Neuronal stem cell (in vitro differentiated cells): ENCODE results near the gene IER5L.

Experiments
- DNase-seq: peaks from one replicate; pipeline ENCODE4 v3.0.0-alpha.2; 2013; ENCODE audit warnings: low spot score
- H2AFZ ChIP-seq: one replicate; pipeline ENCODE4 v1.6.1; 2013; ENCODE audit warnings: mild to moderate bottlenecking, low read length, inconsistent platforms
- H2AK5ac ChIP-seq: 2 replicates; pipeline ENCODE4 v1.6.1; 2013; ENCODE audit warnings: low read depth, mild to moderate bottlenecking, inconsistent platforms, low read length, moderate library complexity, mixed read lengths
- H2BK120ac ChIP-seq: 2 replicates; pipeline ENCODE4 v1.6.1; 2013; ENCODE audit warnings: low read depth, mild to moderate bottlenecking, inconsistent platforms, low read length, moderate library complexity, mixed read lengths
- H2BK12ac ChIP-seq: one replicate; pipeline ENCODE4 v1.6.1; 2013; ENCODE audit warnings: low read length, inconsistent platforms
- H2BK15ac ChIP-seq: 2 replicates; pipeline ENCODE4 v1.6.1; 2013; ENCODE audit warnings: mild to moderate bottlenecking, low read length, inconsistent platforms, mixed read lengths
- H2BK5ac ChIP-seq: one replicate; pipeline ENCODE4 v1.6.1; 2013; ENCODE audit warnings: inconsistent platforms, mild to moderate bottlenecking, low read length, moderate library complexity
- H3K14ac ChIP-seq: one replicate; pipeline ENCODE4 v1.6.1; 2013; ENCODE audit warnings: low read length, inconsistent platforms
- H3K18ac ChIP-seq: 2 replicates; pipeline ENCODE4 v1.6.1; 2013; ENCODE audit warnings: low read length, inconsistent platforms
- H3K23ac ChIP-seq: 2 replicates; pipeline ENCODE4 v1.6.1; 2013; ENCODE audit warnings: low read depth, mild to moderate bottlenecking, mixed read lengths, low read length, inconsistent platforms; ENCODE audit not compliant: poor library complexity
- H3K27ac ChIP-seq: replicated peaks from 3 replicates; pipeline ENCODE4 v1.5.1; 2013; ENCODE audit warnings: low read length, inconsistent platforms
- H3K27me3 ChIP-seq, 3 experiments: 2 replicates each; pipeline ENCODE4 v1.6.1; 2013; ENCODE audit warnings: low read length in 3 of 3, mild to moderate bottlenecking in 2 of 3, inconsistent platforms in 1 of 3, low read depth in 1 of 3, mixed read lengths in 1 of 3, moderate library complexity in 1 of 3; ENCODE audit not compliant: control insufficient read depth in 3 of 3, insufficient read depth in 3 of 3
- H3K36me3 ChIP-seq, 2 donors: replicated peaks in 1 of 2; 2 replicates each; pipeline ENCODE4 v1.6.1; 2013; ENCODE audit warnings: low read length in 2 of 2; ENCODE audit not compliant: control insufficient read depth in 2 of 2, insufficient read depth in 2 of 2
- H3K4ac ChIP-seq: 2 replicates; pipeline ENCODE4 v1.6.1; 2013; ENCODE audit warnings: inconsistent platforms, mild to moderate bottlenecking, low read length, moderate library complexity
- H3K4me1 ChIP-seq, 2 donors: 1 replicate in 1 of 2; 2 replicates in 1 of 2; pipeline ENCODE4 v1.6.1; 2013; ENCODE audit warnings: low read length in 2 of 2, low read depth in 1 of 2; ENCODE audit not compliant: control insufficient read depth in 2 of 2, insufficient read depth in 1 of 2
- H3K4me2 ChIP-seq: one replicate; pipeline ENCODE4 v1.6.1; 2013; ENCODE audit warnings: mild to moderate bottlenecking, low read length, inconsistent platforms; ENCODE audit not compliant: insufficient read depth, poor library complexity, severe bottlenecking
- H3K4me3 ChIP-seq, 2 donors: 2 replicates each; pipeline ENCODE4 v1.5.1; 2013; ENCODE audit warnings: low read length in 2 of 2, mild to moderate bottlenecking in 2 of 2, inconsistent platforms in 1 of 2, moderate library complexity in 1 of 2
- H3K79me1 ChIP-seq: one replicate; pipeline ENCODE4 v1.6.1; 2013; ENCODE audit warnings: low read depth, mild to moderate bottlenecking, inconsistent platforms, low read length, moderate library complexity
- H3K9ac ChIP-seq: one replicate; pipeline ENCODE4 v1.6.1; 2013; ENCODE audit warnings: mild to moderate bottlenecking, low read depth, low read length, inconsistent platforms; ENCODE audit not compliant: poor library complexity
- H3K9me3 ChIP-seq, 2 donors: replicated peaks in 1 of 2; 2 replicates each; pipeline versions ENCODE3 to v1.6.1; 2013; ENCODE audit warnings: low read length in 2 of 2, mild to moderate bottlenecking in 2 of 2, inconsistent platforms in 1 of 2, low read depth in 1 of 2, mixed read lengths in 1 of 2, moderate library complexity in 1 of 2; ENCODE audit not compliant: control insufficient read depth in 2 of 2, insufficient read depth in 1 of 2
- H4K8ac ChIP-seq: one replicate; pipeline ENCODE4 v1.6.1; 2013; ENCODE audit warnings: low read depth, mild to moderate bottlenecking, inconsistent platforms, low read length, moderate library complexity
- H4K91ac ChIP-seq: one replicate; pipeline ENCODE4 v1.6.1; 2013; ENCODE audit warnings: low read length, low read depth, mild to moderate bottlenecking, inconsistent platforms; ENCODE audit not compliant: poor library complexity
- WGBS, 2 donors: extraction: QIAGEN DNeasy Blood & Tissue Kit; methylation state at CpG; one replicate each; pipeline ENCODE4 v1.1.7; 2013; ENCODE audit warnings: missing lambda C conversion rate in 2 of 2, mixed read lengths in 1 of 2; ENCODE audit not compliant: insufficient read length in 2 of 2, insufficient replicate concordance in 1 of 2; ENCODE audit errors: extremely low coverage in 2 of 2; 5-methylcytosine and 5-hydroxymethylcytosine counted together

IER5L gene

DNA sequence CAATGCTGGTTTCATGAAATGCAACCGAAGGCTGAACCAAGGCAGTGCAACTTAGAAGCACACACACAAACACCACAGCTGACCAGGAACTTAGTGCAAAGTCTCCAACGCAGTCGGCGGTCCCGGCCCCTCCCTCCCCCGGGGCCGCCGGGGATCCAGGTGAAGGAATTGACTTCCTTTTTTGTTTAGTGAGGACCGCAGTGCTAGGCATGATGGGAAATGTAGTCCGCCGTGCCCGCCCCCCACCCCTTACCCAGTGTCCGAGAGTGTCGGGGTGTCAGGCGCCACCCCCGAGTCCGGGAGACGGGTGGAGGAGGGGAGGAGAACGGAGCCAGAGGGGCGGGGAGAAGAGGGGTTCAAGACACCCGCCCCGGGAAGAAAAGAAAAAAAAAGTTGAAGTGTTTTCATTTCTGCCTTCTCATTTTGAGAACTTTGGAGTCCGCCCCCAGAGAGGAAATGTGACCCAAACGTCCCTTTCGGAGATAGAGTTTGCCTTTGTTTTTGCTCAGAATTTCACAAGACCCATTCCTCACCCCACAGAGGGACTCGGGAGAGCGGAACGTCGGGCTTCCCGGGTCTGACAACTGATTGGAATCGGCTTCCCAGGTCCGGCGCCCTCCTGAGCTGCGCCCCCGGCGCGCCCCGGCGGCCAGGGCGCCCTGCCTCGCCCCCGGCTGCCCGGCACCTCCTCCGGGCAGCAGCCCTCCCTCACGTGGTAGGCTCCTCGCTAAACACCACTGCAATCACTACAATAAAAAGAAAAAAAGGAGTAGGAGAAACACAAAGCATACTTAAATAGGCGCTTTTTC lies 2.0 kb downstream of the IER5L start:
- Histone ChIP-seq H3K18ac (peak overlapping the region; percentile 61), H3K79me1 (peaks cover 8% of the 10 kb centered on the region), H4K8ac (no peak overlapping the region), H4K91ac (no peak overlapping the region), H3K27me3 (peaks cover 0 to 4% (median 0%) of the 10 kb centered on the region in 3 experiments), H3K23ac (no peak overlapping the region), H2AK5ac (peak overlapping the region; percentile 22), H3K4me3 (peak overlapping the region; percentile 95 to 99), H3K36me3 (no peaks in the 10 kb centered on the region), H3K4me2 (peak overlapping the region; percentile 65), H3K27ac (peak overlapping the region; percentile 83), H2BK15ac (peak overlapping the region; percentile 58), H3K4me1 (peaks cover 26 to 27% of the 10 kb centered on the region in 2 donors), H2BK120ac (no peak overlapping the region), H2AFZ (no peak overlapping the region), H3K9ac (peak overlapping the region; percentile 72), H3K14ac (no peak overlapping the region), H2BK5ac (peak overlapping the region; percentile 94), H2BK12ac (no peak overlapping the region), H3K9me3 (no peaks in the 10 kb centered on the region), H3K4ac (no peak overlapping the region)
- WGBS, 2 donors: no CpG with 5 or more reads among the region's 47 CpGs
- DNase-seq: peak; percentile 84

DNA sequence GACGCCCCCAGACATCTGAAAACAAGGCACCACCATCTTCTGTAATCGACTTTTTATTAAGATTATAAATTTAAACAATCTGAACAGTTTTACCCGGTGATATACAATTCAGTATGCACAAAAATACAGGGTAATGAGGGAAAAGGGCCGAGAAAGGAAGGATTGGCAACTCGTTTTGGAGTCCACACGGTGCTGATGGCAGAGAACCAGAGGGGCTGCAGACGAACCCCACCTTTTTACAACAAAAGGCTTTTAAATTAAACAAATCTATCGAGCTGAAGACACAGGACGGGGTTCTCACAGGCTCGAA lies 2.6 kb downstream of the IER5L start:
- Histone ChIP-seq H2BK5ac (peak overlapping the region; percentile 76), H3K18ac (peak overlapping the region; percentile 95), H2BK15ac (no peak overlapping the region), H3K9me3 (no peaks in the 10 kb centered on the region), H3K36me3 (no peaks in the 10 kb centered on the region), H3K4ac (no peak overlapping the region), H2BK120ac (no peak overlapping the region), H3K27me3 (peaks cover 0 to 3% (median 0%) of the 10 kb centered on the region in 3 experiments), H3K4me2 (peak overlapping the region; percentile 97), H2AFZ (no peak overlapping the region), H2BK12ac (no peak overlapping the region), H3K27ac (peak overlapping the region; percentile 83), H3K23ac (no peak overlapping the region), H3K14ac (no peak overlapping the region), H3K4me1 (peaks cover 26 to 27% of the 10 kb centered on the region in 2 donors), H4K8ac (no peak overlapping the region), H3K79me1 (peaks cover 8% of the 10 kb centered on the region), H3K9ac (peak overlapping the region; percentile 79), H2AK5ac (peak overlapping the region; percentile 100), H4K91ac (no peak overlapping the region), H3K4me3 (peak overlapping the region; percentile 67 to 99)
- DNase-seq: peak; percentile 53
- no CpG with 5 or more reads among the region's 10 CpGs for WGBS, 2 donors

DNA sequence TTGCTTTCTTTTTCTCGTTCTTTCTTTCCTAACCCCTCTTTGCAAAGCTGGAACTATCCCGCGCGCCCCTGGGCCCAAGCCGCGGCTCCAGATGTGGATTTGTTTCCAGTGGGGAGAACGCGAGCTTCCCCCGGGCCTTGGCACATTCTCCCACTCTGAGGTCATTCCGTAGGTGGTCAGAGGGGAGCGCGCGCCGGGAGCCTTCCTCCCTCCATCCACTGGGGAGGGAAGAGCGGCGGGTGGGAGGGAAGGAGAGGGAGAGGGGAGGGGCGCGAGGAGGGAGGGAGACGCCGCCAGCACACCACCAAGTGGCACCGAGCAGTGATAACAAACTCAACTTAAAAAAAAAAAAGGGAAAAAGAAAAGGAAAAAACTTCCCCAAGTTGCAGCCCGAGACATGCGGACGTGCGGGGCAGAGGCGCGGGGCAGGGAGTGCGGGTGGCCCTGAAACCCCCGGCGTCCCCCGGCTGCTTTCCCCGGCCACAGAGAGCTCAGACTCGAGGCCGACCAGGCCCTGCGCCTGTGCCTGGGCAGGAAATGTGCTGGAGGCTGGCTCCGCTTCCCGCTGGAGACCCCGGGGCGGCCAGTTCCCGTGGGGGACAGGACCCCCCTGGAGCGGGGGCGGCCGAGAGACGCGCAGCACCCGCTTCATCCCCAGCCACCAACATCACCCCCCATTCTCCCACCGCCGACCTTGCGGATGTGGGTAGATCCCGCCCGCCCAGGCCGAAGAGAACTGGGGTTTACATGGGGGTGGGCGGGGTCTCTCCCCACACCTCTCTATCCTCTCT lies 3.1 kb downstream of the IER5L start:
- peak overlapping the region; percentile 83 for H3K27ac ChIP-seq
- peak overlapping the region; percentile 76 for H2BK5ac ChIP-seq
- peak; percentile 50 for DNase-seq
- H3K4ac ChIP-seq: no peak overlapping the region
- H3K18ac ChIP-seq: peak overlapping the region; percentile 98
- peak overlapping the region; percentile 12 for H4K91ac ChIP-seq
- peak overlapping the region; percentile 94 for H3K9ac ChIP-seq
- peaks cover 26 to 27% of the 10 kb centered on the region in 2 donors for H3K4me1 ChIP-seq
- H3K14ac ChIP-seq: peak overlapping the region; percentile 97
- peak overlapping the region; percentile 82 for H2BK15ac ChIP-seq
- WGBS, 2 donors: no CpG with 5 or more reads among the region's 53 CpGs
- peak overlapping the region; percentile 97 for H3K4me2 ChIP-seq
- H2BK12ac ChIP-seq: no peak overlapping the region
- H3K4me3 ChIP-seq: peak overlapping the region; percentile 78 to 99
- H3K27me3 ChIP-seq: peaks cover 0 to 1% (median 0%) of the 10 kb centered on the region in 3 experiments
- H3K9me3 ChIP-seq: peaks cover 0 to 1% of the 10 kb centered on the region in 2 donors
- H3K36me3 ChIP-seq: no peaks in the 10 kb centered on the region
- H2AFZ ChIP-seq: peak overlapping the region; percentile 82
- peak overlapping the region; percentile 100 for H2AK5ac ChIP-seq
- peak overlapping the region; percentile 81 for H2BK120ac ChIP-seq
- peaks cover 8% of the 10 kb centered on the region for H3K79me1 ChIP-seq
- H3K23ac ChIP-seq: peak overlapping the region; percentile 87
- H4K8ac ChIP-seq: peak overlapping the region; percentile 29
